Measurements from ENCODE around the gene CABYR.

CABYR gene

GRCh38 chr18:24180048-24180447 lies 41.2 kb downstream of the CABYR start:
- TF ChIP-seq CTCF (IDR thresholded peaks at IDR 0.05; ENCODE audit: low read depth, low read length), result no peak
- Histone ChIP-seq H3K4me1 (no peaks in the 10 kb centered on the region), H3K27me3 (no peaks in the 10 kb centered on the region), H3K36me3 (no peaks in the 10 kb centered on the region), H3K9me3 (no peaks in the 10 kb centered on the region), H3K4me3 (ENCODE audit: low read depth, low read length) (no peak overlapping the region)
- DNase-seq, result no peak

- Histone ChIP-seq H3K27me3 (no peaks in the 10 kb centered on the region), H3K36me3 (no peaks in the 10 kb centered on the region), H3K9me3 (no peaks in the 10 kb centered on the region), H3K4me1 (no peaks in the 10 kb centered on the region), H3K4me3 (ENCODE audit: low read depth, low read length) (no peak overlapping the region)
- DNase-seq, result no peak
- no peak for TF ChIP-seq CTCF (IDR thresholded peaks at IDR 0.05; ENCODE audit: low read depth, low read length)
Observed at GRCh38 chr18:24181806-24182205, 42.9 kb downstream of the CABYR start.

GRCh38 chr18:24185805-24186204 lies 46.9 kb downstream of the CABYR start:
- no peak for TF ChIP-seq CTCF (IDR thresholded peaks at IDR 0.05; ENCODE audit: low read depth, low read length)
- no peak for DNase-seq
- Histone ChIP-seq H3K27me3 (no peaks in the 10 kb centered on the region), H3K4me1 (no peaks in the 10 kb centered on the region), H3K9me3 (no peaks in the 10 kb centered on the region), H3K4me3 (ENCODE audit: low read depth, low read length) (no peak overlapping the region), H3K36me3 (no peaks in the 10 kb centered on the region)

- Histone ChIP-seq H3K9me3 (no peaks in the 10 kb centered on the region), H3K27me3 (no peaks in the 10 kb centered on the region), H3K4me3 (ENCODE audit: low read depth, low read length) (no peak overlapping the region), H3K4me1 (no peaks in the 10 kb centered on the region), H3K36me3 (no peaks in the 10 kb centered on the region)
- DNase-seq, result no peak
- no peak for TF ChIP-seq CTCF (IDR thresholded peaks at IDR 0.05; ENCODE audit: low read depth, low read length)
Observed at GRCh38 chr18:24187049-24187448, 48.2 kb downstream of the CABYR start.

GRCh38 chr18:24187689-24188088 lies 48.8 kb downstream of the CABYR start:
- no peaks in the 10 kb centered on the region for H3K4me1 ChIP-seq

GRCh38 chr18:24188120-24188519 lies 49.3 kb downstream of the CABYR start:
- H3K9me3 ChIP-seq, result no peaks in the 10 kb centered on the region
- no peak overlapping the region for H3K4me3 ChIP-seq (ENCODE audit: low read depth, low read length)
- H3K4me1 ChIP-seq, result no peaks in the 10 kb centered on the region
- no peak for DNase-seq
- H3K36me3 ChIP-seq, result no peaks in the 10 kb centered on the region
- TF ChIP-seq CTCF (IDR thresholded peaks at IDR 0.05; ENCODE audit: low read depth, low read length), result no peak
- no peaks in the 10 kb centered on the region for H3K27me3 ChIP-seq

More at GRCh38 chr18:24187689-24188088, 48.8 kb downstream of the CABYR start:
- no peak for DNase-seq
- Histone ChIP-seq H3K27me3 (no peaks in the 10 kb centered on the region), H3K36me3 (no peaks in the 10 kb centered on the region), H3K9me3 (no peaks in the 10 kb centered on the region), H3K4me3 (ENCODE audit: low read depth, low read length) (no peak overlapping the region)
- no peak for TF ChIP-seq CTCF (IDR thresholded peaks at IDR 0.05; ENCODE audit: low read depth, low read length)
